ENCODE measurements around the gene AGMO. TPM values are rescaled to one million over a fixed set of nuclear protein-coding genes. Genes with fewer than 3 reads are reported as not detected.
"Not testable (repeated sequence)": the region's sequence is repeated elsewhere in the genome, so short reads cannot be mapped to it uniquely, and the experiment has no call there.

AGMO gene
- total and polyA plus RNA-seq, 2 experiments from 2014 or later: 0.42 to 0.55 TPM

DNA sequence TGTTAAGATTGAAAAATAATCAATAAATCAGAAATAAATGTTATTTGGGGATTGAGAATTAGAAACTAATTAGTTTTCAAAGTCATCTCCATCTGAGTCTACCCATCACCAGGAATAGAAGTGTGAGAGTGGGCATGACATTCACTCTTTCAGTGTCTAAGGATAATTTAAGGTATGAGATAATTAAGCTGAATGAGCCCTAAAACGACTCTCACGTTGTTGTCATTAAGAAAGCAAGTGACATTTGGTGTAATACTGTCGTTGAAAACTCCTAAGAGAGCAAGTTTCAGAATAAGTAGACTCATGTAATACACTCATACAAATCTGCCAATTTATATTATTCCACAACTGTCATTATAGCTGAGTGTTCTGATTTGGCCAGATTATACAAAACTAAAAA, 7.1 kb downstream of the AGMO start:
- TF ChIP-seq ZNF331 (CRISPR knock-in tag; IDR thresholded peaks at IDR 0.05; ENCODE audit: low read depth): no peak
- Histone ChIP-seq H3K4me2 (no peak overlapping the region), H3K4me3 (no peak overlapping the region), H3F3A (replicated peaks; ENCODE audit: low read depth) (no peaks in the 10 kb centered on the region), H3K27me3 (ENCODE audit: insufficient read depth) (no peaks in the 10 kb centered on the region), H3K36me3 (ENCODE audit: insufficient read depth) (no peaks in the 10 kb centered on the region), H3K4me1 (ENCODE audit: insufficient read depth) (peaks cover 3% of the 10 kb centered on the region; the same call in 1 of the 2 replicates), H3K79me2 (replicated peaks; ENCODE audit: insufficient read depth) (no peaks in the 10 kb centered on the region), H3K27ac (ENCODE audit: low read depth) (no peak overlapping the region), H2AFZ (no peak overlapping the region), H4K20me1 (replicated peaks; ENCODE audit: insufficient read depth) (no peaks in the 10 kb centered on the region), H3K9me2 (ENCODE audit: insufficient read depth) (no peaks in the 10 kb centered on the region)
- H3K36me3 Mint-ChIP-seq (ENCODE audit: low read depth): no peaks in the 10 kb centered on the region
- no peak overlapping the region for H3K4me3 Mint-ChIP-seq
- H3K4me1 Mint-ChIP-seq: peaks cover 8% of the 10 kb centered on the region
- H3K9me3 Mint-ChIP-seq: no peaks in the 10 kb centered on the region
- no peaks in the 10 kb centered on the region for H3K27me3 Mint-ChIP-seq (ENCODE audit: insufficient read depth, low read depth, poor library complexity)
- DNase-seq (ENCODE audit: low spot score): no peak
- no peak overlapping the region for H3K27ac Mint-ChIP-seq
- no peak for ATAC-seq

DNA sequence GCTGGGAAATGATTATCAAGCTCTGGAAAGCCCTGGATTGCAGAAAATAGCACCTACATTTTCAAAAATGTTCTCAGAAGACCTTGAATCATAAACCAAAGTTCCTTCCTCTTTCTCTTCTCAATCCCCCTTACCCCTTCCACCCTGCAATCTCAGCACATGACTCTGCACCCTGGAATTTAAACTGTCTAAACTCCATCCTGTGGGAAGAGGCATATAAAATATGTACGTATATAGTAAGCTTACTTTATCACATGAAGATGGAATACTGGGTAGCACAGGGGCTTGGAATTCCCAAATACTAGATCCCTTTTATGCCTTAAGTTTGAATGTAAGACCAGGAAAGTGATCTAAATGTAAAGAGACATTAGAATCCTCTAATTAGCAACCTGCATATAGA, 7.7 kb downstream of the AGMO start:
- Mint-ChIP-seq H3K27ac (peak overlapping the region; percentile 59; the same call in 1 of the 2 replicates), H3K4me1 (peaks cover 8% of the 10 kb centered on the region)

DNA sequence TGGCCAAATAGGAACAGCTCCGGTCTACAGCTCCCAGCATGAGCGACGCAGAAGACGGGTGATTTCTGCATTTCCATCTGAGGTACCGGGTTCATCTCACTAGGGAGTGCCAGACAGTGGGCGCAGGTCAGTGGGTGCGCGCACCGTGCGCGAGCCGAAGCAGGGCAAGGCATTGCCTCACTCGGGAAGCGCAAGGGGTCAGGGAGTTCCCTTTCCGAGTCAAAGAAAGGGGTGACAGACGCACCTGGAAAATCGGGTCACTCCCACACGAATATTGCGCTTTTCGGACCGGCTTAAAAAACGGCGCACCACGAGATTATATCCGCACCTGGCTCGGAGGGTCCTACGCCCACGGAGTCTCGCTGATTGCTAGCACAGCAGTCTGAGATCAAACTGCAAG, 14.5 kb downstream of the AGMO start:
- not testable (repeated sequence) for H3K36me3 Mint-ChIP-seq (ENCODE audit: low read depth); H3K36me3 ChIP-seq (ENCODE audit: insufficient read depth); H3K27ac ChIP-seq (ENCODE audit: low read depth); DNase-seq (ENCODE audit: low spot score); H3K4me3 Mint-ChIP-seq; H2AFZ ChIP-seq; H3F3A ChIP-seq (replicated peaks; ENCODE audit: low read depth); H3K9me3 Mint-ChIP-seq; H3K27me3 ChIP-seq (ENCODE audit: insufficient read depth); H3K4me1 ChIP-seq (ENCODE audit: insufficient read depth); ATAC-seq; H3K4me1 Mint-ChIP-seq; H3K9me2 ChIP-seq (ENCODE audit: insufficient read depth); H3K27ac Mint-ChIP-seq; H4K20me1 ChIP-seq (replicated peaks; ENCODE audit: insufficient read depth); H3K27me3 Mint-ChIP-seq (ENCODE audit: insufficient read depth, low read depth, poor library complexity); H3K79me2 ChIP-seq (replicated peaks; ENCODE audit: insufficient read depth)
- H3K4me2 ChIP-seq: peak overlapping the region; percentile 58; the same call in 1 of the 2 replicates
- peak overlapping the region; percentile 47 for H3K4me3 ChIP-seq

More for the DNA sequence above, 7.7 kb downstream of the AGMO start:
- Mint-ChIP-seq H3K27me3 (ENCODE audit: insufficient read depth, low read depth, poor library complexity) (no peaks in the 10 kb centered on the region), H3K4me3 (no peak overlapping the region), H3K36me3 (ENCODE audit: low read depth) (no peaks in the 10 kb centered on the region), H3K9me3 (no peaks in the 10 kb centered on the region)
- Histone ChIP-seq H3F3A (replicated peaks; ENCODE audit: low read depth) (no peaks in the 10 kb centered on the region), H3K4me3 (no peak overlapping the region), H3K4me2 (no peak overlapping the region), H2AFZ (peak overlapping the region; percentile 60; the same call in 1 of the 2 replicates), H3K4me1 (ENCODE audit: insufficient read depth) (peaks cover 3% of the 10 kb centered on the region; the same call in 1 of the 2 replicates), H3K36me3 (ENCODE audit: insufficient read depth) (no peaks in the 10 kb centered on the region), H3K27me3 (ENCODE audit: insufficient read depth) (no peaks in the 10 kb centered on the region), H3K9me2 (ENCODE audit: insufficient read depth) (no peaks in the 10 kb centered on the region), H3K79me2 (replicated peaks; ENCODE audit: insufficient read depth) (no peaks in the 10 kb centered on the region), H4K20me1 (replicated peaks; ENCODE audit: insufficient read depth) (no peaks in the 10 kb centered on the region), H3K27ac (ENCODE audit: low read depth) (no peak overlapping the region)
- no peak for TF ChIP-seq ZNF114 (CRISPR knock-in tag; IDR thresholded peaks at IDR 0.05)
- no peak for DNase-seq (ENCODE audit: low spot score)
- no peak for ATAC-seq

DNA sequence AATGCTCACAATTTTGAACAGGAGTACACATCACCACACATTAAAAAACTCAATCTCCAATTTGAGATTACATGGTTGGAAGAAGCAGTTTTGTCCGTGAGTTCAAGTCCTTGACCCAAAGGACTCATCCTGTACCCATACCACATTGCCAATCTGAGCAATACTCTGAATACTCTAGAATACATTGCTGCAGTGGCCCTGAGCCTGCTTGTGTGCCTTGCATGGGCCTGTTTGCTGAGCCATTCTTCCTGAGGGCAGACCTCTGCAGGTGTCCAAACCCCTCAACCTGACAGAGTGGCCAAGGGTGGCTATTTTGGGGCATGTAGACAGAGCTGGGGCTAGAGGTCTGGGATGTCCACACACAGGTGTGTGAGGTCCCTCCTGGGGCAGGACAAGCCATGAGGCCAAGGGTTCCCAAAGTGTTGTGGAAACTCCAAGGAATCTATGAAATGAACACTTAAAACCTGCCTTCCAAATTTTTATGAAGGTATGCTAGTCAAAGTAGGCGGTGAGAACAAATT, 15.5 kb downstream of the AGMO start:
- Histone ChIP-seq H3K36me3 (ENCODE audit: insufficient read depth) (no peaks in the 10 kb centered on the region), H3K4me1 (ENCODE audit: insufficient read depth) (peaks cover 3% of the 10 kb centered on the region; the same call in 1 of the 2 replicates), H4K20me1 (replicated peaks; ENCODE audit: insufficient read depth) (no peaks in the 10 kb centered on the region), H3K4me3 (no peak overlapping the region; the same call in 1 of the 2 replicates), H3K9me2 (ENCODE audit: insufficient read depth) (0 out of 2 replicates have a peak, but pooled peaks cover 4% of the 10 kb centered on the region), H3K79me2 (replicated peaks; ENCODE audit: insufficient read depth) (no peaks in the 10 kb centered on the region), H2AFZ (peak overlapping the region; percentile 69), H3K27ac (ENCODE audit: low read depth) (no peak overlapping the region), H3K27me3 (ENCODE audit: insufficient read depth) (no peaks in the 10 kb centered on the region), H3K4me2 (no peak overlapping the region), H3F3A (replicated peaks; ENCODE audit: low read depth) (no peaks in the 10 kb centered on the region)
- no peak for DNase-seq (ENCODE audit: low spot score)
- ATAC-seq: no peak
- no peak overlapping the region for H3K27ac Mint-ChIP-seq
- no peaks in the 10 kb centered on the region; the same call in 2 of the 3 replicates for H3K4me1 Mint-ChIP-seq
- H3K36me3 Mint-ChIP-seq (ENCODE audit: low read depth): peaks cover 6% of the 10 kb centered on the region; the same call in 1 of the 3 replicates
- H3K4me3 Mint-ChIP-seq: no peak overlapping the region
- H3K9me3 Mint-ChIP-seq: peaks cover 2% of the 10 kb centered on the region; the same call in 1 of the 3 replicates
- no peaks in the 10 kb centered on the region for H3K27me3 Mint-ChIP-seq (ENCODE audit: insufficient read depth, low read depth, poor library complexity)
- TF ChIP-seq JUNB (IDR thresholded peaks at IDR 0.05; ENCODE audit: unreplicated experiment) (no peak), ZNF331 (CRISPR knock-in tag; IDR thresholded peaks at IDR 0.05; ENCODE audit: low read depth) (no peak), NANOG (IDR thresholded peaks at IDR 0.05; ENCODE audit: borderline replicate concordance) (no peak), CREB1 (CRISPR knock-in tag; IDR thresholded peaks at IDR 0.05; ENCODE audit: low read depth) (no peak), STAT1 (IDR thresholded peaks at IDR 0.05; ENCODE audit: unreplicated experiment) (no peak)
- TF ChIP-seq, protein P1, sequence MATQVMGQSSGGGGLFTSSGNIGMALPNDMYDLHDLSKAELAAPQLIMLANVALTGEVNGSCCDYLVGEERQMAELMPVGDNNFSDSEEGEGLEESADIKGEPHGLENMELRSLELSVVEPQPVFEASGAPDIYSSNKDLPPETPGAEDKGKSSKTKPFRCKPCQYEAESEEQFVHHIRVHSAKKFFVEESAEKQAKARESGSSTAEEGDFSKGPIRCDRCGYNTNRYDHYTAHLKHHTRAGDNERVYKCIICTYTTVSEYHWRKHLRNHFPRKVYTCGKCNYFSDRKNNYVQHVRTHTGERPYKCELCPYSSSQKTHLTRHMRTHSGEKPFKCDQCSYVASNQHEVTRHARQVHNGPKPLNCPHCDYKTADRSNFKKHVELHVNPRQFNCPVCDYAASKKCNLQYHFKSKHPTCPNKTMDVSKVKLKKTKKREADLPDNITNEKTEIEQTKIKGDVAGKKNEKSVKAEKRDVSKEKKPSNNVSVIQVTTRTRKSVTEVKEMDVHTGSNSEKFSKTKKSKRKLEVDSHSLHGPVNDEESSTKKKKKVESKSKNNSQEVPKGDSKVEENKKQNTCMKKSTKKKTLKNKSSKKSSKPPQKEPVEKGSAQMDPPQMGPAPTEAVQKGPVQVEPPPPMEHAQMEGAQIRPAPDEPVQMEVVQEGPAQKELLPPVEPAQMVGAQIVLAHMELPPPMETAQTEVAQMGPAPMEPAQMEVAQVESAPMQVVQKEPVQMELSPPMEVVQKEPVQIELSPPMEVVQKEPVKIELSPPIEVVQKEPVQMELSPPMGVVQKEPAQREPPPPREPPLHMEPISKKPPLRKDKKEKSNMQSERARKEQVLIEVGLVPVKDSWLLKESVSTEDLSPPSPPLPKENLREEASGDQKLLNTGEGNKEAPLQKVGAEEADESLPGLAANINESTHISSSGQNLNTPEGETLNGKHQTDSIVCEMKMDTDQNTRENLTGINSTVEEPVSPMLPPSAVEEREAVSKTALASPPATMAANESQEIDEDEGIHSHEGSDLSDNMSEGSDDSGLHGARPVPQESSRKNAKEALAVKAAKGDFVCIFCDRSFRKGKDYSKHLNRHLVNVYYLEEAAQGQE (IDR thresholded peaks at IDR 0.05; ENCODE audit: unreplicated experiment): no peak
- TF ChIP-seq, protein P2, sequence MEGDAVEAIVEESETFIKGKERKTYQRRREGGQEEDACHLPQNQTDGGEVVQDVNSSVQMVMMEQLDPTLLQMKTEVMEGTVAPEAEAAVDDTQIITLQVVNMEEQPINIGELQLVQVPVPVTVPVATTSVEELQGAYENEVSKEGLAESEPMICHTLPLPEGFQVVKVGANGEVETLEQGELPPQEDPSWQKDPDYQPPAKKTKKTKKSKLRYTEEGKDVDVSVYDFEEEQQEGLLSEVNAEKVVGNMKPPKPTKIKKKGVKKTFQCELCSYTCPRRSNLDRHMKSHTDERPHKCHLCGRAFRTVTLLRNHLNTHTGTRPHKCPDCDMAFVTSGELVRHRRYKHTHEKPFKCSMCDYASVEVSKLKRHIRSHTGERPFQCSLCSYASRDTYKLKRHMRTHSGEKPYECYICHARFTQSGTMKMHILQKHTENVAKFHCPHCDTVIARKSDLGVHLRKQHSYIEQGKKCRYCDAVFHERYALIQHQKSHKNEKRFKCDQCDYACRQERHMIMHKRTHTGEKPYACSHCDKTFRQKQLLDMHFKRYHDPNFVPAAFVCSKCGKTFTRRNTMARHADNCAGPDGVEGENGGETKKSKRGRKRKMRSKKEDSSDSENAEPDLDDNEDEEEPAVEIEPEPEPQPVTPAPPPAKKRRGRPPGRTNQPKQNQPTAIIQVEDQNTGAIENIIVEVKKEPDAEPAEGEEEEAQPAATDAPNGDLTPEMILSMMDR (conservative IDR thresholded peaks at IDR 0.05; ENCODE audit: low read depth in 2 of 2): no peak
